ENCODE results near the gene ASB16. TPM values are rescaled to one million over a fixed set of nuclear protein-coding genes. Genes with fewer than 3 reads are reported as not detected.

Gene ASB16
- polyA plus RNA-seq, 1 of the 3 experiments (the other 2 are of a cell fraction) = not detected

- Histone ChIP-seq H3K9me3 (no peaks in the 10 kb centered on the region), H3K9ac (no peak overlapping the region), H3K4me3 (ENCODE audit: low read depth in 2 of 2, low read length in 1 of 2) (no peak overlapping the region), H3K79me2 (ENCODE audit: insufficient read depth) (peaks cover 14% of the 10 kb centered on the region), H3K27ac (ENCODE audit: low read depth in 2 of 2, low read length in 1 of 2) (no peak overlapping the region), H3F3A (replicated peaks; ENCODE audit: insufficient read depth) (peaks cover 37% of the 10 kb centered on the region), H3K27me3 (ENCODE audit: insufficient read depth) (no peaks in the 10 kb centered on the region), H4K20me1 (ENCODE audit: insufficient read depth) (no peaks in the 10 kb centered on the region), H2AFZ (ENCODE audit: low read depth) (no peak overlapping the region), H3K36me3 (replicated peaks in 1 of 2; ENCODE audit: control insufficient read depth in 1 of 2, insufficient read depth in 2 of 2, low read length in 1 of 2) (peaks cover 8 to 12% of the 10 kb centered on the region in 2 experiments), H3K4me1 (ENCODE audit: control insufficient read depth in 1 of 2, insufficient read depth in 2 of 2, low read depth in 1 of 2, low read length in 1 of 2) (peaks cover 11 to 21% of the 10 kb centered on the region in 2 experiments), H3K9me2 (no peaks in the 10 kb centered on the region), H3K4me2 (no peak overlapping the region)
- 91% methylated on average over 4 of the region's 4 CpGs for WGBS (ENCODE audit: low lambda C conversion rate)
- TF ChIP-seq TEAD4 (IDR thresholded peaks at IDR 0.05; ENCODE audit: borderline replicate concordance, insufficient read depth) = no peak
- no peak for TF ChIP-seq RCOR1 (IDR thresholded peaks at IDR 0.05; ENCODE audit: low read length)
- no peak for TF ChIP-seq RXRA (IDR thresholded peaks at IDR 0.05; ENCODE audit: borderline replicate concordance, low read depth)
- no peak for TF ChIP-seq TAF1 (IDR thresholded peaks at IDR 0.05; ENCODE audit: borderline replicate concordance, low read depth, low read length)
- TF ChIP-seq USF2 (IDR thresholded peaks at IDR 0.05; ENCODE audit: borderline replicate concordance, low read depth, low read length) = no peak
- no peak for TF ChIP-seq EP300 (IDR thresholded peaks at IDR 0.05; ENCODE audit: borderline replicate concordance in 1 of 2, low read depth in 1 of 2, low read length in 1 of 2)
- no peak for TF ChIP-seq CTCF (IDR thresholded peaks at IDR 0.05)
- no peak for TF ChIP-seq YY1 (IDR thresholded peaks at IDR 0.05; ENCODE audit: low read depth)
- TF ChIP-seq FOXM1 (IDR thresholded peaks at IDR 0.05; ENCODE audit: low read depth) = no peak
- no peak for TF ChIP-seq IRF3 (IDR thresholded peaks at IDR 0.05; ENCODE audit: low read depth, low read length)
- no peak for TF ChIP-seq POLR2AphosphoS5 (IDR thresholded peaks at IDR 0.05; ENCODE audit: low read depth, low read length)
- TF ChIP-seq REST (IDR thresholded peaks at IDR 0.05; ENCODE audit: low read depth, low read length) = no peak
- TF ChIP-seq SMC3 (IDR thresholded peaks at IDR 0.05; ENCODE audit: low read depth, low read length) = no peak
- TF ChIP-seq GATA2 (CRISPR knock-in tag; IDR thresholded peaks at IDR 0.05) = no peak
- TF ChIP-seq FOSL2 (IDR thresholded peaks at IDR 0.05; ENCODE audit: borderline replicate concordance, low read depth) = no peak
- no peak for TF ChIP-seq PBX3 (IDR thresholded peaks at IDR 0.05)
- no peak for TF ChIP-seq RAD21 (IDR thresholded peaks at IDR 0.05; ENCODE audit: low read length)
- no peak for TF ChIP-seq ZBTB33 (IDR thresholded peaks at IDR 0.05; ENCODE audit: borderline replicate concordance, low read depth)
- CTCF ChIA-PET = interaction anchor here (0.6 to 6.6 kb wide), 5 partner anchors 15 to 169 kb away, joined by 3 to 61 read pairs (median 6); partner anchors contain the start of genes TMUB2 and UBTF
- POLR2A ChIA-PET = interaction anchor here (2.6 kb wide), 1 partner anchor 15 kb away, joined by 9 read pairs; no protein-coding TSS in a partner anchor
- no peak for DNase-seq
These were observed 32.3 kb downstream of the ASB16 start for GRCh38 chr17:44202756-44203155.

All from SK-N-SH (cell line).